Measurements from ENCODE around the gene CDH1. TPM values are rescaled to one million over a fixed set of nuclear protein-coding genes. Genes with fewer than 3 reads are reported as not detected.

CDH1 gene
- total and polyA plus RNA-seq, 5 donors from 2014 or later, result 0.41 to 4.6 (median 0.72) TPM

DNA sequence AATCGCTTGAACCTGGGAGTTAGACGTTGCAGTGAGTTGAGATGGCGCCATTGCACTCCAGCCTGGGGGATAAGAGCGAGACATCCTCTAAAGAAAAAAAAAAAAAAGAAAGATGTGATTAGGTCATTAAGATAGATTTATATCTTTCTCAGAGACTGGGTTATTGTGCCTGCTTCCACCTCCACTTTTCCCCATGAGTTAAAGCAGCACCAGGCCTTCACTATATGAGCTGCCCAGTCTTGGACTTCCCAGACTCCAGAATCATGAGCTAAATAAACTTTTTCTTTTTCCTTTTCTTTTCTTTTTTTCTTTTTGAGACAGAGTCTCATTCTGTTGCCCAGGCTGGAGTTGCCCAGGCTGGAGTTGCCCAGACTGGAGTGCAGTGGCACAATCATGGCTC lies 19.4 kb upstream of the CDH1 start:
- no peak for DNase-seq
- no peak overlapping the region for H3K4me3 Mint-ChIP-seq
- H3K9me3 ChIP-seq (ENCODE audit: control insufficient read depth in 2 of 2, low read length in 2 of 2), result no peaks in the 10 kb centered on the region
- no peak for ATAC-seq (ENCODE audit: low read depth in 2 of 2)
- H3K4me1 ChIP-seq (ENCODE audit: control insufficient read depth, insufficient read depth, low read length, poor library complexity, severe bottlenecking), result no peaks in the 10 kb centered on the region
- H3K4me3 ChIP-seq (ENCODE audit: low read depth, low read length), result no peak overlapping the region
- no peaks in the 10 kb centered on the region for H3K36me3 ChIP-seq (ENCODE audit: control insufficient read depth, insufficient read depth, low read length)
- H3K27ac ChIP-seq (ENCODE audit: insufficient read depth, low read length, poor library complexity, severe bottlenecking), result no peak overlapping the region
- H3K9me3 Mint-ChIP-seq, result peaks cover 0 to 2% (median 0%) of the 10 kb centered on the region in 7 donors
- H3K4me1 Mint-ChIP-seq, result peaks cover 0 to 3% (median under 1%) of the 10 kb centered on the region in 4 donors
- no peaks in the 10 kb centered on the region for H3K27me3 ChIP-seq (ENCODE audit: control insufficient read depth, insufficient read depth, low read length)
- H3K27me3 Mint-ChIP-seq, result no peaks in the 10 kb centered on the region
- H3K27ac Mint-ChIP-seq, result no peak overlapping the region
- no peaks in the 10 kb centered on the region for H3K36me3 Mint-ChIP-seq

DNA sequence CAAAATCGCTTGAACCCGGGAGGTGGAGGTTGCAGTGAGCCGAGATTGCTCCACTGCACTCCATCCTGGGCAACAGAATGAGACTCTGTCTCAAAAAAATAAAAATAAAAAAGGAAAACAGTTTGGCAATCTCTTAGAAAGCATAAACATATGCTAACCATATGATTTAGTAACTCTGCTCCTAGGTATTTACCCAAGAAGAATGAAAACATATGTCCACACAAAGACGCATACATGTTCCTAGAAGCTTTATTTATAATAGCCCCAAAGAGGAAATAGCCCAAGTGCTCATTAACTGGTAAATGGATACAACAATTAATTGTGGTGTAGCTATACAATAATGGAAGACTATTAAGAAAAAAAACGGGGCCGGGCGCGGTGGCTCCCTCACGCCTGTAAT lies 18.5 kb upstream of the CDH1 start:
- no peaks in the 10 kb centered on the region for H3K36me3 ChIP-seq (ENCODE audit: control insufficient read depth, insufficient read depth, low read length)
- DNase-seq, result no peak
- Mint-ChIP-seq H3K4me3 (no peak overlapping the region), H3K9me3 (peaks cover 0 to 2% (median 0%) of the 10 kb centered on the region in 7 donors), H3K36me3 (no peaks in the 10 kb centered on the region), H3K27me3 (no peaks in the 10 kb centered on the region), H3K4me1 (peaks cover 0 to 3% (median under 1%) of the 10 kb centered on the region in 4 donors), H3K27ac (no peak overlapping the region)
- no peaks in the 10 kb centered on the region for H3K9me3 ChIP-seq (ENCODE audit: control insufficient read depth in 2 of 2, low read length in 2 of 2)
- no peaks in the 10 kb centered on the region for H3K4me1 ChIP-seq (ENCODE audit: control insufficient read depth, insufficient read depth, low read length, poor library complexity, severe bottlenecking)
- no peak for ATAC-seq (ENCODE audit: low read depth in 2 of 2)
- H3K4me3 ChIP-seq (ENCODE audit: low read depth, low read length), result no peak overlapping the region
- no peak overlapping the region for H3K27ac ChIP-seq (ENCODE audit: insufficient read depth, low read length, poor library complexity, severe bottlenecking)
- H3K27me3 ChIP-seq (ENCODE audit: control insufficient read depth, insufficient read depth, low read length), result no peaks in the 10 kb centered on the region

DNA sequence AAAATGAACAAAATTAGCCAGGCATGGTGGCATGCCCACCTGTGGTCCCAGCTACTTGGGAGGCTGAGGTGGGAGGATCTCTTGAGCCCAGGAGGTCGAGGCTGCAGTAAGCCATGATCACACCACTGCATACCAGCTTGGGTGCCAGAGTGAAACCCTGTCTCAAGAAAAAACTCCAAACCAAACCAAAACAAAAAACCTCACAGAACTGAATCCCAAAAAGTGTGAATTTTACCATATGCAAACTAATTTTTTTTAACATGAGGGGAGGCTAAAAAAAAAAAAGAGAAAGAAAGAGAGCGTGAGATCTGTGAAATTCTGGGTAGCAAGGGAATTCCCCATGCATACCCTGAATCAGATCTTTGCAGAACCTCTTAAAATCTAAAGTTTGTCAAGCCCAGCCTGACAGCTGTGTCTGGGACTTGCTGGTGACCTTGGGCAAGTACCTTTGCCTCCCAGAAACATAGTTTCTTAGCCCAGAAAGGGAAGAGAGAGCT lies 17.1 kb upstream of the CDH1 start:
- no peak overlapping the region for H3K4me3 ChIP-seq (ENCODE audit: low read depth, low read length)
- peaks cover 0 to 3% (median under 1%) of the 10 kb centered on the region in 4 donors for H3K4me1 Mint-ChIP-seq
- peak in 1 of 2 donors; percentile 20 for ATAC-seq (ENCODE audit: low read depth in 2 of 2)
- H3K27me3 Mint-ChIP-seq, result no peaks in the 10 kb centered on the region
- no peaks in the 10 kb centered on the region for H3K36me3 ChIP-seq (ENCODE audit: control insufficient read depth, insufficient read depth, low read length)
- no peaks in the 10 kb centered on the region for H3K36me3 Mint-ChIP-seq
- DNase-seq, result peak in 1 of 3 donors; percentile 14
- no peaks in the 10 kb centered on the region for H3K4me1 ChIP-seq (ENCODE audit: control insufficient read depth, insufficient read depth, low read length, poor library complexity, severe bottlenecking)
- H3K27me3 ChIP-seq (ENCODE audit: control insufficient read depth, insufficient read depth, low read length), result no peaks in the 10 kb centered on the region
- no peak overlapping the region for H3K27ac ChIP-seq (ENCODE audit: insufficient read depth, low read length, poor library complexity, severe bottlenecking)
- H3K9me3 ChIP-seq (ENCODE audit: control insufficient read depth in 2 of 2, low read length in 2 of 2), result no peaks in the 10 kb centered on the region
- peaks cover 0 to 1% (median 0%) of the 10 kb centered on the region in 7 donors for H3K9me3 Mint-ChIP-seq
- no peak overlapping the region for H3K27ac Mint-ChIP-seq
- H3K4me3 Mint-ChIP-seq, result no peak overlapping the region

DNA sequence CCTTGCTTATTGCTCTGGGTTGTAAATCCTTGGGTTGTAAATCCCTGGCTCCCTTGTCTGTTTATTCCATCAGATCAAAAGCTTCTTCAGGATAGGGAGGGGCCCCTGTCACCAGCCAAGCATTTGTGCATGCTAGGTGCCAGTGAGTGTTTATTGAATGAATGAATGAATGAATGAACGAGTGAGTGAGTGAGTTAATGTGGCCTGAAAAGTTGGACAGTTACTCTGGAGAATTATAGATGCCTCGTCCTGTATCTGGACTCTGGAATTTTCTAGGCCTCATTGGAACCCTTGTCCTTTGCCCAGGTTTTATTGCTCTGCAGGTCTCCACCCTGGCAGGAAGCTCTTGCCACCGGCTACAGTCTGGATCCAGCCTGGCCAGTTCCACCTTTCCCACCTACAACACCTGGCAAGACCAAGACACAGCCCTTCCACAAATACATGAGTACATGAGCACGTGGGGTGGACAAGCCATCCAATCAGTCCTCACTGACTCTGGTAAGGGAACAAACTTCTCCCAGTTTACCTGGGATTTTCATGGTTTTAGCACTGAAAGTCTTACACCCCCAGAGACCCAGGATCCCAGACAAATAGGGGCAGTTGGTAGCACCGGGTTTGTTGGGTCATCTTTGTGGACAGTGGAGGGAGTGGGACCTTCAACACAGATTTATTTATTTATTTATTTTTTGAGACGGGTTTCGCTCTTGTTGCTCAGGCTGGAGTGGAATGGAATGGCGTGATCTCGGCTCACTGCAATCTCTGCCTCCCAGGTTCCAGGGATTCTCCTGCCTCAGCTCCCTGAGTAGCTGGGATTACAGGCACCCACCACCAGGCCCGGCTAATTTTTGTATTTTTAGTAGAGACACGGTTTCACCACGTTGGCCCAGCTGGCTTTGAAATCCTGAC lies 14.7 kb upstream of the CDH1 start:
- Mint-ChIP-seq H3K9me3 (peaks cover 0 to 1% (median 0%) of the 10 kb centered on the region in 7 donors), H3K4me1 (peaks cover 0 to 3% (median under 1%) of the 10 kb centered on the region in 4 donors), H3K27me3 (no peaks in the 10 kb centered on the region), H3K36me3 (no peaks in the 10 kb centered on the region), H3K4me3 (no peak overlapping the region), H3K27ac (no peak overlapping the region)
- H3K4me3 ChIP-seq (ENCODE audit: low read depth, low read length), result no peak overlapping the region
- ATAC-seq (ENCODE audit: low read depth in 2 of 2), result no peak
- H3K27ac ChIP-seq (ENCODE audit: insufficient read depth, low read length, poor library complexity, severe bottlenecking), result no peak overlapping the region
- no peaks in the 10 kb centered on the region for H3K9me3 ChIP-seq (ENCODE audit: control insufficient read depth in 2 of 2, low read length in 2 of 2)
- no peaks in the 10 kb centered on the region for H3K4me1 ChIP-seq (ENCODE audit: control insufficient read depth, insufficient read depth, low read length, poor library complexity, severe bottlenecking)
- no peak for DNase-seq
- no peaks in the 10 kb centered on the region for H3K27me3 ChIP-seq (ENCODE audit: control insufficient read depth, insufficient read depth, low read length)
- no peaks in the 10 kb centered on the region for H3K36me3 ChIP-seq (ENCODE audit: control insufficient read depth, insufficient read depth, low read length)

DNA sequence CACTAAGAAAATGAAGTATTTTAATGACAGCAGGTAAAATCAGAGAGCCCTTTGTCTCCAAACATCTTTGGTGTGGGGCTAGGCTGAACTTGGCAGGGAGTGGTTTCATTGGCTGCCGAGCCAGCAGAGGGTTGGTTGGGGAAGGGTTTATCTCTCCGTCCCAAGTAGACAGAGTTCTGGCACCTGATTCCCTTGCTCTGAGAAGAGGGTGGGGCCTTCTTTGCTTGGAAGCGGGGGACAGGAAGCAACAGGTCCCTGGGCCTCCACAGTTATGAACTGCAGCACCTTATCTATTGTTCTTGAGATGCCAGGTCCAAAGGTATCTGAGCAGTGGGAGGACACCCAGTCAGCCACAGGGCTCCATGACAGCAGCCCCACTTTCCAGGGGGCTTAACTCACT lies 12.3 kb upstream of the CDH1 start:
- H3K27ac ChIP-seq (ENCODE audit: insufficient read depth, low read length, poor library complexity, severe bottlenecking), result no peak overlapping the region
- Mint-ChIP-seq H3K9me3 (no peaks in the 10 kb centered on the region), H3K4me3 (no peak overlapping the region), H3K36me3 (no peaks in the 10 kb centered on the region), H3K27ac (no peak overlapping the region), H3K4me1 (peaks cover 0 to 3% (median under 1%) of the 10 kb centered on the region in 4 donors), H3K27me3 (peaks cover 11% of the 10 kb centered on the region)
- no peak overlapping the region for H3K4me3 ChIP-seq (ENCODE audit: low read depth, low read length)
- no peaks in the 10 kb centered on the region for H3K36me3 ChIP-seq (ENCODE audit: control insufficient read depth, insufficient read depth, low read length)
- no peaks in the 10 kb centered on the region for H3K27me3 ChIP-seq (ENCODE audit: control insufficient read depth, insufficient read depth, low read length)
- no peaks in the 10 kb centered on the region for H3K4me1 ChIP-seq (ENCODE audit: control insufficient read depth, insufficient read depth, low read length, poor library complexity, severe bottlenecking)
- no peaks in the 10 kb centered on the region for H3K9me3 ChIP-seq (ENCODE audit: control insufficient read depth in 2 of 2, low read length in 2 of 2)
- ATAC-seq (ENCODE audit: low read depth in 2 of 2) (no peak), DNase-seq (no peak)

DNA sequence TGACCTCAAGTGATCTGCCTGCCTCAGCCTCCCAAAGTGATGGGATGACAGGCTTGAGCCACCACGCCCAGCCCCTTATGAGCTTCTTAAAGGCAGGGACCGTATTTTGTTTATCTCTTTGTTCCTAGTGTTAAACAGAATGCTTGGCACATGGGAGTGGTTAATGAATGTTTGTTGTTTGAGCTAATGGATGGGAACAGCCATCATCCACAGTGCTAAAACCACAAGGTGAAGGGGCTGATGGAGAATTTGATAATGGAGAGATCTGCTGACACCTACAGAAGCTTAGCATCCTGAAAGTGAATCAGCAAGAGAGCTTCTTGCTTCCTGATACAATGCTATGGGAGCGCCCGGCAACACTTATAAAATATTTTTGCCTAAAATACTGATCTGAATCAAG lies 8.6 kb upstream of the CDH1 start:
- Mint-ChIP-seq H3K9me3 (no peaks in the 10 kb centered on the region), H3K27me3 (peaks cover 27% of the 10 kb centered on the region), H3K27ac (no peak overlapping the region), H3K36me3 (no peaks in the 10 kb centered on the region), H3K4me3 (no peak overlapping the region), H3K4me1 (peaks cover 0 to 4% (median 0%) of the 10 kb centered on the region in 4 donors)
- ATAC-seq (ENCODE audit: low read depth in 2 of 2) (no peak), DNase-seq (no peak)
- Histone ChIP-seq H3K27ac (ENCODE audit: insufficient read depth, low read length, poor library complexity, severe bottlenecking) (no peak overlapping the region), H3K9me3 (ENCODE audit: control insufficient read depth in 2 of 2, low read length in 2 of 2) (no peaks in the 10 kb centered on the region), H3K36me3 (ENCODE audit: control insufficient read depth, insufficient read depth, low read length) (no peaks in the 10 kb centered on the region), H3K4me3 (ENCODE audit: low read depth, low read length) (no peak overlapping the region), H3K4me1 (ENCODE audit: control insufficient read depth, insufficient read depth, low read length, poor library complexity, severe bottlenecking) (no peaks in the 10 kb centered on the region), H3K27me3 (ENCODE audit: control insufficient read depth, insufficient read depth, low read length) (no peaks in the 10 kb centered on the region)

DNA sequence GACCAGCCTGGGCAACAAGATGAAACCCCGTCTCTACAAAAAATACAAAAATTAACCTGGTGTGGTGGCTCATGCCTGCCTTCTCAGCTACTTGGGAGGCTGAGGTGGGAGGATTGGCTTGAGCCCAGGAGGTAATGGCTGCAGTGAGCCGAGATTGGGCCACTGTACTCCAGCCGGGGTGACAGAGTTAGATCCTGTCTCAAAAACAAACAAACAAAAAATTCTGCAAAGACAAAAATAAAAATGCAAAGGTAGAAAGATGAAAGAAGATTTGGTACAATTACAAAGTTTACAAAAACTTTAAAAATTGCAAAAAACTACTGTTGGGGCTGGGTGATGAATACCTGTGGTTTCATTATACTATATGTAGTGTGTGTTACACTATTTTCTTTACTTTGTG lies 5.5 kb upstream of the CDH1 start:
- Mint-ChIP-seq H3K36me3 (no peaks in the 10 kb centered on the region), H3K4me3 (no peak overlapping the region), H3K27me3 (peaks cover 50% of the 10 kb centered on the region), H3K9me3 (no peaks in the 10 kb centered on the region), H3K4me1 (peaks cover 0 to 4% (median under 1%) of the 10 kb centered on the region in 4 donors), H3K27ac (no peak overlapping the region)
- Histone ChIP-seq H3K9me3 (ENCODE audit: control insufficient read depth in 2 of 2, low read length in 2 of 2) (no peaks in the 10 kb centered on the region), H3K4me1 (ENCODE audit: control insufficient read depth, insufficient read depth, low read length, poor library complexity, severe bottlenecking) (no peaks in the 10 kb centered on the region), H3K4me3 (ENCODE audit: low read depth, low read length) (no peak overlapping the region), H3K36me3 (ENCODE audit: control insufficient read depth, insufficient read depth, low read length) (no peaks in the 10 kb centered on the region), H3K27ac (ENCODE audit: insufficient read depth, low read length, poor library complexity, severe bottlenecking) (no peak overlapping the region), H3K27me3 (ENCODE audit: control insufficient read depth, insufficient read depth, low read length) (no peaks in the 10 kb centered on the region)
- no peak for ATAC-seq (ENCODE audit: low read depth in 2 of 2)
- DNase-seq, result no peak

Measured in CD4-positive, CD25-positive, alpha-beta regulatory T cell (primary cell).